Measurements from ENCODE around the gene HUWE1.
"Not testable (repeated sequence)": the region's sequence is repeated elsewhere in the genome, so short reads cannot be mapped to it uniquely, and the experiment has no call there.

HUWE1 gene

GRCh38 chrX:53686151-53686885 is at the start of gene HUWE1:
HUWE1 (minus strand) TSS chrX:53686719; CDS start chrX:53654107, 32,612 bp downstream.
- DNase-seq = peak; percentile 85

- no peak for DNase-seq
Observed at GRCh38 chrX:53732797-53733196, 46.3 kb upstream of the HUWE1 start.

- no peak for DNase-seq
Observed at GRCh38 chrX:53729751-53730150, 43.2 kb upstream of the HUWE1 start.

- DNase-seq = no peak
Observed at GRCh38 chrX:53728506-53728905, 42.0 kb upstream of the HUWE1 start.

- no peak for DNase-seq
Observed at GRCh38 chrX:53724872-53725271, 38.4 kb upstream of the HUWE1 start.

GRCh38 chrX:53723381-53723780 is 36.9 kb upstream of the HUWE1 start:
- no peak for DNase-seq

GRCh38 chrX:53721610-53722009 is 35.1 kb upstream of the HUWE1 start:
- not testable (repeated sequence) for DNase-seq

GRCh38 chrX:53719666-53720065 is 33.1 kb upstream of the HUWE1 start:
- DNase-seq = not testable (repeated sequence)

- no peak for DNase-seq
Observed at GRCh38 chrX:53718073-53718472, 31.6 kb upstream of the HUWE1 start.

GRCh38 chrX:53717205-53717604 is 30.7 kb upstream of the HUWE1 start:
- peak; percentile 11 for DNase-seq

GRCh38 chrX:53716328-53717088 is 30.0 kb upstream of the HUWE1 start:
- DNase-seq = peak; percentile 77

- peak; percentile 1 for DNase-seq
Observed at GRCh38 chrX:53715346-53715924, 28.9 kb upstream of the HUWE1 start.

- peak; percentile 85 for DNase-seq
Observed at GRCh38 chrX:53714580-53715345, 28.2 kb upstream of the HUWE1 start.

- DNase-seq = peak; percentile 69
Observed at GRCh38 chrX:53713987-53714579, 27.6 kb upstream of the HUWE1 start.

GRCh38 chrX:53711436-53711835 is 24.9 kb upstream of the HUWE1 start:
- no peak for DNase-seq

GRCh38 chrX:53704854-53705253 is 18.3 kb upstream of the HUWE1 start:
- DNase-seq = no peak

GRCh38 chrX:53704294-53704693 is 17.8 kb upstream of the HUWE1 start:
- DNase-seq = no peak

GRCh38 chrX:53695946-53696549 is 9.5 kb upstream of the HUWE1 start:
- DNase-seq = no peak

GRCh38 chrX:53694642-53695041 is 8.1 kb upstream of the HUWE1 start:
- DNase-seq = no peak

GRCh38 chrX:53688300-53688699 is 1.8 kb upstream of the HUWE1 start:
- DNase-seq = no peak

- DNase-seq = no peak
Observed at GRCh38 chrX:53685711-53686110, 808 bp downstream of the HUWE1 start.
